HL-60 (cell line): Measurements from ENCODE around the gene LKAAEAR1.

ENCODE experiments used
- DNase-seq, 2 experiments: peaks; one replicate each; pipeline ENCODE4 v3.0.0-alpha.2; 2010 to 2020; ENCODE audit warnings: low read depth in 1 of 2, low spot score in 1 of 2
- H3K27ac ChIP-seq: fragments of 250-450 bp; sonication (Bioruptor Pico); replicated peaks from 2 replicates; pipeline ENCODE4 v1.5.1; 2020; ENCODE audit warnings: mild to moderate bottlenecking, moderate library complexity
- H3K27me3 ChIP-seq: fragments of 250-450 bp; sonication (Bioruptor Pico); 2 replicates; pipeline ENCODE4 v1.5.1; 2021; ENCODE audit warnings: mild to moderate bottlenecking, moderate library complexity; ENCODE audit not compliant: insufficient read depth, poor library complexity, severe bottlenecking
- H3K4me3 ChIP-seq: replicated peaks from 2 replicates; pipeline ENCODE4 v1.5.1; 2011; ENCODE audit warnings: mild to moderate bottlenecking, control low read depth, low read length; ENCODE audit not compliant: insufficient read depth
- CTCF ChIP-seq: IDR thresholded peaks from one replicate; pipeline ENCODE4 v1.5.1; 2011; ENCODE audit warnings: low read length, control low read depth, inconsistent platforms; ENCODE audit not compliant: insufficient read depth
- GABPA ChIP-seq: IDR thresholded peaks from 2 replicates; pipeline ENCODE4 v1.6.1; 2012; ENCODE audit warnings: low read depth
- POLR2AphosphoS5 ChIP-seq: IDR thresholded peaks from 2 replicates; pipeline ENCODE4 v1.6.1; 2012; ENCODE audit warnings: low read depth
- REST ChIP-seq: IDR thresholded peaks from 2 replicates; pipeline ENCODE4 v1.6.1; 2012; ENCODE audit warnings: low read depth; ENCODE audit not compliant: insufficient replicate concordance
- SPI1 ChIP-seq: IDR thresholded peaks from 2 replicates; pipeline ENCODE4 v1.6.1; 2012; ENCODE audit warnings: low read depth, mild to moderate bottlenecking, borderline replicate concordance

The LKAAEAR1 gene

GRCh38 chr20:64038224-64038564, 46.0 kb downstream of the LKAAEAR1 start:
- DNase-seq: peak in 1 of 2 experiments; percentile 18
- TF ChIP-seq POLR2AphosphoS5: no peak
- TF ChIP-seq REST: no peak
- TF ChIP-seq SPI1: no peak
- H3K4me3 ChIP-seq: no peak overlapping the region
- H3K27me3 ChIP-seq: peaks cover 6% of the 10 kb centered on the region
- no peak overlapping the region for H3K27ac ChIP-seq

- Histone ChIP-seq H3K27ac (no peak overlapping the region), H3K27me3 (peaks cover 6% of the 10 kb centered on the region), H3K4me3 (no peak overlapping the region)
- TF ChIP-seq CTCF: no peak
- TF ChIP-seq POLR2AphosphoS5: no peak
- no peak for TF ChIP-seq SPI1
- no peak for DNase-seq
Measured at GRCh38 chr20:64037498-64038213, 46.5 kb downstream of the LKAAEAR1 start.

- no peak for DNase-seq
- TF ChIP-seq CTCF (no peak), GABPA (no peak), SPI1 (no peak), REST (no peak), POLR2AphosphoS5 (no peak)
- peaks cover 6% of the 10 kb centered on the region for H3K27me3 ChIP-seq
- no peak overlapping the region for H3K27ac ChIP-seq
- H3K4me3 ChIP-seq: no peak overlapping the region
Measured at GRCh38 chr20:64037199-64037497, 47.0 kb downstream of the LKAAEAR1 start.

GRCh38 chr20:64036346-64037198, 47.6 kb downstream of the LKAAEAR1 start:
- DNase-seq: no peak
- Histone ChIP-seq H3K27ac (no peak overlapping the region), H3K27me3 (peaks cover 6% of the 10 kb centered on the region), H3K4me3 (no peak overlapping the region)
- TF ChIP-seq REST (no peak), GABPA (no peak), SPI1 (no peak), CTCF (no peak), POLR2AphosphoS5 (no peak)
